Osteoblast (primary cell): ENCODE measurements around the gene MEST. TPM values are rescaled to one million over a fixed set of nuclear protein-coding genes. Genes with fewer than 3 reads are reported as not detected.

Experiments
- DNase-seq: peaks from one replicate; pipeline ENCODE4 v3.0.0; 2011; ENCODE audit warnings: low spot score, mixed read lengths; ENCODE audit not compliant: insufficient read length; ENCODE audit errors: missing footprints
- H2AFZ ChIP-seq: 2 replicates; pipeline ENCODE4 v1.6.0; 2011; ENCODE audit warnings: mild to moderate bottlenecking, low read length
- H3K27ac ChIP-seq: 2 replicates; pipeline ENCODE4 v1.5.1; 2011; ENCODE audit warnings: mild to moderate bottlenecking, low read depth, low read length, moderate library complexity
- H3K27me3 ChIP-seq: 2 replicates; pipeline ENCODE4 v1.6.0; 2012; ENCODE audit warnings: mild to moderate bottlenecking, control low read depth, inconsistent platforms, low read length, moderate library complexity; ENCODE audit not compliant: insufficient read depth
- H3K36me3 ChIP-seq: 2 replicates; pipeline ENCODE4 v1.5.1; 2011; ENCODE audit warnings: mild to moderate bottlenecking, low read length, control low read depth, moderate library complexity; ENCODE audit not compliant: insufficient read depth
- H3K4me1 ChIP-seq: 2 replicates; pipeline ENCODE4 v1.5.1; 2011; ENCODE audit warnings: mild to moderate bottlenecking, low read length, control low read depth, moderate library complexity; ENCODE audit not compliant: insufficient read depth
- H3K4me2 ChIP-seq: 2 replicates; pipeline ENCODE4 v1.6.0; 2011; ENCODE audit warnings: mild to moderate bottlenecking, low read length; ENCODE audit not compliant: insufficient read depth
- H3K4me3 ChIP-seq: fragments of 200-600 bp; sonication (generic); 3 replicates; pipeline ENCODE4 v1.5.1; 2012; ENCODE audit warnings: mild to moderate bottlenecking, low read length, inconsistent platforms; ENCODE audit not compliant: insufficient read depth
- H3K79me2 ChIP-seq: 2 replicates; pipeline ENCODE4 v1.6.0; 2012; ENCODE audit warnings: mild to moderate bottlenecking, low read length, control low read depth, inconsistent platforms; ENCODE audit not compliant: insufficient read depth
- H3K9me3 ChIP-seq: 2 replicates; pipeline ENCODE4 v1.5.1; 2011; ENCODE audit warnings: low read depth, low read length, control low read depth
- H4K20me1 ChIP-seq: 2 replicates; pipeline ENCODE4 v1.6.0; 2012; ENCODE audit warnings: mild to moderate bottlenecking, low read length, control low read depth; ENCODE audit not compliant: insufficient read depth
- CTCF ChIP-seq: IDR thresholded peaks from 2 replicates; pipeline ENCODE4 v1.5.1; 2011; ENCODE audit warnings: mild to moderate bottlenecking, low read depth, low read length, moderate library complexity; ENCODE audit errors: extremely low read depth
- total RNA-seq: library from RNA; depleted of rRNA; stranded (reverse); fragments of >200 nt; gene quantifications from 2 replicates; pipeline ENCODE4 v1.2.3, GENCODE V29; 2012

Gene MEST
- total RNA-seq, result 330 and 347 TPM in 2 replicates

- peaks cover 31% of the 10 kb centered on the region for H3K79me2 ChIP-seq
- peak within 1 kb of the TSS; percentile 41 for H3K27ac ChIP-seq
- H3K4me2 ChIP-seq, result peak within 1 kb of the TSS; percentile 77
- peaks cover 24% of the 10 kb centered on the region for H3K4me1 ChIP-seq
- H3K36me3 ChIP-seq, result peaks cover 4% of the 10 kb centered on the region
- no peaks in the 10 kb centered on the region for H3K9me3 ChIP-seq
- no peaks in the 10 kb centered on the region for H4K20me1 ChIP-seq
- DNase-seq, result peak; percentile 82
- no peak for TF ChIP-seq CTCF
- peak within 1 kb of the TSS; percentile 73 for H2AFZ ChIP-seq
- H3K27me3 ChIP-seq, result no peaks in the 10 kb centered on the region
- peak within 1 kb of the TSS; percentile 78 for H3K4me3 ChIP-seq
These were observed at the start of gene MEST for GRCh38 chr7:130491841-130492522. Gene MEST, plus strand, starts transcription at chr7:130492085. Its CDS starts 229 bp downstream, at chr7:130492314.

GRCh38 chr7:130442601-130443000, 49.3 kb upstream of the MEST start:
- H4K20me1 ChIP-seq, result no peaks in the 10 kb centered on the region
- no peak for TF ChIP-seq CTCF
- H3K9me3 ChIP-seq, result no peaks in the 10 kb centered on the region
- no peak for DNase-seq
- H3K4me1 ChIP-seq, result peaks cover 15% of the 10 kb centered on the region
- H3K4me2 ChIP-seq, result no peak overlapping the region
- no peak overlapping the region for H3K27ac ChIP-seq
- peak overlapping the region; percentile 44 for H2AFZ ChIP-seq
- no peaks in the 10 kb centered on the region for H3K36me3 ChIP-seq
- peaks cover 6% of the 10 kb centered on the region for H3K79me2 ChIP-seq
- no peak overlapping the region for H3K4me3 ChIP-seq
- no peaks in the 10 kb centered on the region for H3K27me3 ChIP-seq

- TF ChIP-seq CTCF, result no peak
- Histone ChIP-seq H4K20me1 (no peaks in the 10 kb centered on the region), H3K27me3 (no peaks in the 10 kb centered on the region), H3K36me3 (no peaks in the 10 kb centered on the region), H3K9me3 (no peaks in the 10 kb centered on the region), H2AFZ (peak overlapping the region; percentile 20), H3K27ac (no peak overlapping the region), H3K4me2 (peak overlapping the region; percentile 0), H3K4me3 (no peak overlapping the region), H3K4me1 (peaks cover 15% of the 10 kb centered on the region), H3K79me2 (peaks cover 4% of the 10 kb centered on the region)
- peak; percentile 83 for DNase-seq
These were observed 47.7 kb upstream of the MEST start for GRCh38 chr7:130444234-130444633.

DNA sequence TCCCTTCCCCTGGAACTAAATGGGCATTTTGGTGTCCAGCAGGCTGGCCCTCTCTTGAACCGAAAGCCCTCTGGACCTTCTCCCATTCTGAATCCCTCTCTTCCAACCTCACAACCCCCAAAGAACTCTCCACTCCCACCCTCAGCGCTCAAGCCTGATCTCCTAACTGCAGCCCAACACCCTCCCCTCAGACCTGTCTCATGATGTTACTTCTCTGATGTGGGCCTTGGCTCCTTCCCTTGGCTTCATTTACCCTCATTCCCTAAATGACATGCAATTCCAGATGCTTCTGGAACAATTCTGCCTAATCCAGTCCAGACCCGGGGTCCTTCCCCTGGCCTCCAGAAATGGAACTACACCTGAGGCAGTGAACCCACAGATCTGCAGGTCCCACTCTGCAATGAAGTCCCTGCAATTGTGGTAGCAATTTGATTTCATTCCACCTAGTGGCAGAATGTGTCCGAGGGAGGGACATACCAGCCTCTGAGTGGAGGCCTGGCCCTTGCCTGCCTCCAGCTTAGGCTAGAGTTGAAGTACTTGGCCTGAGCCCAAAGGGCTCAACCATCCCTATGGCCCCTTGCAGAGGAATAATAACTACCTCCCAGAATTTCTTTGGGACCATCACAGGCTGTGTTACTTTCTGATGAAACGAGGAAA, 47.0 kb upstream of the MEST start:
- Histone ChIP-seq H3K36me3 (no peaks in the 10 kb centered on the region), H3K9me3 (no peaks in the 10 kb centered on the region), H3K4me3 (no peak overlapping the region), H3K27me3 (no peaks in the 10 kb centered on the region), H2AFZ (peak overlapping the region; percentile 20), H3K27ac (no peak overlapping the region), H3K4me2 (peak overlapping the region; percentile 0), H3K4me1 (peaks cover 15% of the 10 kb centered on the region), H4K20me1 (no peaks in the 10 kb centered on the region), H3K79me2 (no peaks in the 10 kb centered on the region)
- peak; percentile 6 for TF ChIP-seq CTCF
- no peak for DNase-seq
